GM21619 (cell line): ENCODE results near the gene COX11.

ENCODE experiments used
- ATAC-seq: cut with Tn5 transposase; IDR thresholded peaks from one replicate; pipeline ENCODE4 v1.9.1; 2021; ENCODE audit not compliant: unreplicated experiment

COX11 gene, protein sequence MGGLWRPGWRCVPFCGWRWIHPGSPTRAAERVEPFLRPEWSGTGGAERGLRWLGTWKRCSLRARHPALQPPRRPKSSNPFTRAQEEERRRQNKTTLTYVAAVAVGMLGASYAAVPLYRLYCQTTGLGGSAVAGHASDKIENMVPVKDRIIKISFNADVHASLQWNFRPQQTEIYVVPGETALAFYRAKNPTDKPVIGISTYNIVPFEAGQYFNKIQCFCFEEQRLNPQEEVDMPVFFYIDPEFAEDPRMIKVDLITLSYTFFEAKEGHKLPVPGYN

DNA sequence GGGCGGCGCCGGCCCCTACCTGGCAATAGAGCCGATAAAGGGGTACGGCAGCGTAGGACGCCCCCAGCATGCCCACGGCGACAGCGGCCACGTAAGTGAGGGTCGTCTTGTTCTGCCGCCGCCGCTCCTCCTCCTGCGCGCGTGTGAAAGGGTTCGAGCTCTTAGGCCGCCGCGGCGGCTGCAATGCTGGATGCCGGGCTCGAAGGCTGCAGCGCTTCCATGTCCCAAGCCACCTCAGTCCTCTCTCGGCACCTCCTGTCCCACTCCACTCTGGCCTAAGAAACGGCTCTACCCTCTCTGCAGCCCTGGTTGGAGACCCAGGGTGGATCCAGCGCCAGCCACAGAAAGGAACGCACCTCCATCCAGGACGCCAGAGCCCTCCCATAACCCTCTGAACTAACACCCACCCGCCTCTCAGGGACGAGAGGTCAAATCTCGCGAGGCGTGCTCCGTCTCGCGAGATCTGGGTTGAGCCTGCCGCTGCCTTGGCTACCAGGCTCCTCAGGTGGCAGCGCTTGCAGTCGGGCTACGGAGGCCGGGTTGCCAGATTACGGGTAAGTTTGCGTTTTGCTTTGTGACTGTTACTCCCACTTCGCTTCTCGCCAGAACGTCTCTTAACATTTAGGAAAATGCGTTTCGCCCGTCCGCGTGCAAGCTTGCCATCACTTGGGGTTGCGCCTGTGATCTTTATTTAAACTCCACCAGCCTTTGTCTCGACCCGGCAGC, at the start of gene COX11, which contains the start of gene STXBP4:
COX11 (minus strand) TSS at position 393 of the 726 bp plus-strand sequence; CDS start at position 385, 8 bp downstream.
STXBP4 (plus strand) TSS at position 504 of the 726 bp plus-strand sequence. CDS start 17,455 bp downstream, outside the sequence.
- peak; percentile 89 for ATAC-seq

DNA sequence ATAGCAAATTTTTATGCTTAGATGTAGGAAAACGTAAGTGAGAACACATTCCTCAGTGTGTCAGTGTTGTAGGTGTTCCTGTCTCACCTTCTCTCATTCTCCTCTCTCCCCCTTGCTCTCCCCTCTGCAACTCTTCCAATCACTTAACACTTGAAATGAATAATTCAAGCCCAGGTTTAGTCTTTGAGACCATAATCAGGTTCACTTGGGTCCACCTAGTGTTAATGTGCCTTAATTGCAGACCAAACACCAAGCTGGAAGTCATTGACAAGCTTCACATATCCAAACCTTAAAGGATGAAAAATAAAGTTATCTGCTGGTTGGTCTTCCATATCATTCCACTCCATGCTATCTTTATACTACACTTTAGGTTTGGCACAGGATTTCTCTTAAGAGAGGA, 37.1 kb upstream of the COX11 start:
- ATAC-seq = no peak

DNA sequence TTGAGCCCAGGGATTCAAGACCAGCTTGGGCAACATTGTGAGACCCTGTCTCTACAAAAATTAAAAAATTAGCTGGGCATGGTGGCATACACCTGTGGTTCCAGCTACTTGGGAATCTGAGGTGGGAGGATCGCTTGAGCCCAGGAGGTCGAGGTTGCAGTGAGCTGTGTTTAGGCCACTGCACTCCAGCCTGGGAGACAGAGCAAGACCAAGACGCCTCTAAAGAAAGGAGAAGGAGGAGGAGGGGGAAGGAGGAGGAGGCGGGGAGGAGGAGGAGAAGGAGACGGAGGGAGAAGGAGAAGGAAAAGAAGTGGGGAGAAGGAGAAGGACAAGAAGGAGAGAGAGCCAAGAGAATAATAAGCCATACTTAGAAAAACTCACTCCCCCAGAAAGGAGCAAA, 36.0 kb upstream of the COX11 start:
- no peak for ATAC-seq

DNA sequence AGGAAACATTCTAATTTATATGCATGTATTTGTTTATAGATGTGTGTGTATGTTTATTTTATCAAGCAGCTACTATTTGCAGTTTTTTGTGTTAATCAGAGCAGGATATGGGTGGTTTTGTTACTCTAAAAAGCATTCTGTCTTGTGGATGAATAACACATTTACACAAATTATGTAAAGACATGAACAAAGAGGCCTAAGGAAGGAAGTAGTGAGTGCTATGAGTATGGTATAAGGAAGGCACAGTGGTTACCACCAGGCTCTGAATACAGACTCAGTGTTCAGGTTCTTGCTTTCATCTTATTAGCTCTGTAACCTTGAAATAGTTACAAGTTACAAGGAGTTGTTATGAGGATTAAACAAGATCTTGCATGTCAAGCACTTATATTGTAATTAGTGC, 34.0 kb upstream of the COX11 start:
- no peak for ATAC-seq

DNA sequence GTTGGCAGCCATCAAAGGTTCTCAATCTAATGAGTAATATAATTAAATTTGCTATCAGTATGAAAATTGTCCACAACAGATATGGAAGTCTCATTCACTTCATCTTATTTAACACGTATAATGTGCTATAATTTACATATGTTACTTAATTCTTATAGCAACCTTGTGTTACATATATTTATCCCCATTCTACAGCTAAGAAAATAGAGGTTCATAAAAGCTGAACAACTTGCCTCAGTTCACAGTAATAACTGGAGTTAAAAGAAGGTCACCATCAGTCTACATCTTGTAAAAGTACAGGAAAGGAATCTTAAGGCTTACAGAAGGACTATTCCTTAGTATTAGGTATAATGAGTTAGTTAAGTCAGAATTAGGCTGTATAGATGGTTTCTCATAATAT, 28.0 kb upstream of the COX11 start:
- ATAC-seq = no peak

DNA sequence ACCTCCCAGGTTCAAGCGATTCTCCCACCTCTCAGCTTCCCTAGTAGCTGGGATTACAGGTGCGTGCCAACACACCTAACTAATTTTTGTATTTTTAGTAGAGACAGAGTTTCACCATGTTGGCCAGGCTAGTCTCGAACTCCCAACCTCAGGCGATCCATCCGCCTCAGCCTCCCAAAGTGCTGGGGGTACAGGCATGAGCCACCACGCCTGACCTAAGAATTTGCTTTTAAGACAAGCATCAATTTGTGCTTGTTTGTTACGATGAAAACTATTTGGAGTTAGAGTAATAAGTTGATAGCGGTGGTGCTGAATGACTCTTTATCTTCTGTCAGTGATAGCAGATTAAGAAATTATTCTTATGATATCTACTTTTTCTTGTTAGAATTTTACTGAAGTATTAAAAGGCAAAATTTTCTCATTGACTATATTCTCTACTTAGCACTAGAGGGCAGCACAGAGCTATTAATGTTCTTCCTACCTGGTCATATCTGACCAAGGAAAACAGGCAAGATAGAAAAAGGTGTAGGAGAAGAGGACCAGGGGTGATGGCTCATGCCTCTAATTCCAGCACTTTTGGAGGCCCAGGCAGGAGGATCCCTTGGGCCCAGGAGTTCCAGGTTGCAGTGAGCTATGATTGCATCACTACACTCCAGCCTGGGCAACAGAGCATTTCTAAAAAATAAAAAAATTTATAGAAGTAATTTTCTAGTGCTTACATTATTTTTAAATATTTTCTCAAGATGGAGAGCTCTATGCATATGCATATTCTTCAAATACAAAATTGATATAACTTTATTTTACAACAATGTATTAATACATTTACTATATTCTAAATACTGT, 24.6 kb upstream of the COX11 start:
- no peak for ATAC-seq

DNA sequence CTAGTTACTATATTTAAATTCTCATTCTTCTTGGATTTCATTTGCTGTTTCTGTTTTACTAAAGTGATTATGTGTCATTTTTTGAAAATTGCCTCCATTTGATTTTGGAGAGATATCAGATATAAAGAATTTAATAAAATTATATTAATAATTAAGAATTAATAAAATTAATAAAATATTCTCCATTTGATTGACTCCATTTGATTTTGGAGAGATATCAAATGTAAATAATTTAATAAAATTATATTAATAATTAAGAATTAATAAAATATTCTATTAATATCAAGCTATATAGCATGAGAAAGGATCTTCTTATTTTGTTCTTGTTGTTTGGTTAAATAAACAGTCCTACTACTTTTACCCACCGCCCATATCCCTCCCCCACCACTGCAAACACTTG, 23.1 kb upstream of the COX11 start:
- no peak for ATAC-seq

DNA sequence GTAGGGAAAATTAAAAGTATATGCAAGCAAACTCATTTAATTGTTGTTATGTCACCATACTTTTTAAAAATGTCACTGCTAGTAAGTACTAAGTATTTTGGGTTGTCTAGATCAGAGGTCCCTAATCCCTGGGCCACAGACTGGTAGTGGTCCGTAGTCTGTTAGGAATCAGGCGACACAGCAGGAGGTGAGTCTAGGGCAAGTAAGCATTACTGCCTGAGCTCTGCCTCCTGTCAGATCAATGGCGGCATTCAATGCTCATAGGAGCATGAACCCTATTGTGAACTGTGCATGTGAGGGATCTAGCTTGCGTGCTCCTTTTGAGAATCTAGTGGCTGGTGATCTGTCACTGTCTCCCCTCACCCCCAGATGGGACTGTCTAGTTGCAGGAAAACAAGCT, 21.7 kb upstream of the COX11 start:
- no peak for ATAC-seq

DNA sequence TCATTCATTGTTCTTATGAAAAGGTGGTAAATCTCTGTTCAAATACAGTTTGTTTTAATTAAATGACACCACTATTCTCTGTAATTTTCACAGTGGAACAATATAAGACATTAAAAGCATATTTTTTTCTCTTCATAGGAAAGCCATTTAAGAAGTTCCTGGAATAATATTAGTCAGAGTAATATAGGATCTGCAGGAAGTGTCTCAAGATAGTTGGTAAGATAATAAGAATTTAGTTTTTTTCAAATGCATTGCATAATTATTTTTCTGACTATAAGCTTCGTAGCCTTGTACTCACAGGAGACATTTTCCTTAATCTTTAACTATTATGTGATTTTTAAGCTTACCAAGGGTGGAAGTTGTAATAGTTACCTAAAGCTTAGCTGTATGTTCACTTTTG, 17.0 kb upstream of the COX11 start:
- no peak for ATAC-seq

DNA sequence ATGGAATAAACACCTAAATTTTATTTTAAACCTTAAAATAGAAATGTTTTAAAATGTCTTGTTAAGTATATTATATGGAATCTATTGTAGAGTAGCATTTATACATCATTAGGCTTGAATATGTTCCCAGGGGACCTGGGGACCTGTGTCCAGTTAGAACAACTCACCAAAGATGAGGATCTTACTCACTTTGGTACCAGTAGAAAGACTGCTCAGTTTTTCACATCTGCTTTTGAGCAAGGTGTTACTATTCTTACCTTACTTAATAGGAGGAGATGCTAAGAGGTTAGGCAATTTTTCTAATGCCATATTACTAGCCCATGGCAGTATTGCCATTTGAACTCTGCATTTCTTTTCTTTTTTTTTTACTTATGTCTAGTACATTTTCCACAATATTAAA, 14.8 kb upstream of the COX11 start:
- peak; percentile 80 for ATAC-seq

DNA sequence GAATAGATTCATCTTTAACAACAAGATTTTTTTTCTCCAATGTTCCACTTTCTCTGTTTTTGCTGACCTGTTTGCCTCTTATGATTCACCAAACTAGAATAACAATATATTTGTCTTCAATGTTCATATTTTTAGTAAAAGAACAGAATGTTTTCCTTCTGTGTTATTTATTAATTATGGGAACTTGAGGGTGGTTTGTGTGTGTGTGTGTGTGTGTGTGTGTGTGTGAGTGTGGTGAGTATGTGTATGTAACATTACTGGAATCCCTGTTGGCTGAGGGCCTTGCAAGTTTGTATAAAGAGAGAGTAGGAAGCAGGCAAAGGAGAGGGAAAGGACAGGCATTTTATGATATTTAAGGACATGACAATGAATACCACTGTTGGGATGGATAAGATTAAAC, 13.9 kb upstream of the COX11 start:
- no peak for ATAC-seq

DNA sequence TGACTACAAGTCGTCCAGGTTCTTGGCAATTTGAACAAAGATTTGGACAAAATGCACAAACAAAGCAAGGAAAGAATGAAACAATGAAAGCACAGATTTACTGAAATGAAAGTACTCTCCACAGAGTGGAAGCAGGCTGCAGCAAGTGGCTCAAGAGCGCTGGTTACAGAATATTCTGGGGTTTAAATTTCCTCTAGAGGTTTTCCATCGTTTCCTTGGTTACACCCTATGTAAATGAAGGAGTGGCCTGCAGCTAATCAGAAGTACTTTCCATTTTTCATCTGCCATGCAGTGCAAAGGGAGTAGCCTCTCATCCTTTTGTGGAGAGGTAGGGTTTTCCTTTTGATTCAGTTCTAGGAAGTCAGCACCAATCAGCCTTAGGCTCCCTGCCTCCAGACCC, 11.9 kb upstream of the COX11 start:
- no peak for ATAC-seq

DNA sequence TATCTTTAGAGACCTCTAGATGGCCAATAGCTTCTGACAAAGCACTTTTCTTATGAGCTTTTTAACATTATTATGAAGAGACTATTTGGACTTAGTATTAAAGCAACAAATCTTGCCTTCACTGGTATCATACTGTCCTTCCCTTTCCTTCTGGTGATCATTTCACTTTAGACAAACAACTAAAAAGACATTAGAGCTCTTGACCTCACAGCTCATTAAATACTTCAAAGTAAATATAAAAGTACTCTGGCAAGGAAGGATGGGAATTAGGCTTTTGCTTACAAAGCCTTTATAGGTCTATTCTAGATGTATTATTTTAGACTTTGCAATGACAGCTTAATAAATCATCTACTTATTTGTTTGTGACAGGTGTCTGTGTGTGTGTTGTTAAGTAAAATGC, 11.2 kb upstream of the COX11 start:
- ATAC-seq = no peak

DNA sequence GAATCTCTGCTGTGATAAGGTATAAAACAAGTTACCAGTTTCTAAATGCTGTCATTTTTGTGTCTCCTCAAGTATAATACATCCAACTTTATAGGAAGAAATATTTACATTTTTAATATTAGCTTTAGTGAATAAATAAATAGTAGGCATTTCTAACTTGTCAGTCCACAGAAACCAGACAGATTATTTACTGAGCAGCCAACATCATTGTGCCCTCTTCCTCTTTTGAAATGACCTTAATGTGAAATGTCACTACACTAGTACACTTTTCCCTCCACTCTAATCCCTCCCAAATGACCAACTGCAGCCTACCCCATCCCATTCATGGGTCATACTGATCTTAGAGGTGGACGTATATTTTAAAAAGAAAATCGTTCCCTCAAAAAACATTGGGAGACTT, 9.3 kb upstream of the COX11 start:
- ATAC-seq = no peak

DNA sequence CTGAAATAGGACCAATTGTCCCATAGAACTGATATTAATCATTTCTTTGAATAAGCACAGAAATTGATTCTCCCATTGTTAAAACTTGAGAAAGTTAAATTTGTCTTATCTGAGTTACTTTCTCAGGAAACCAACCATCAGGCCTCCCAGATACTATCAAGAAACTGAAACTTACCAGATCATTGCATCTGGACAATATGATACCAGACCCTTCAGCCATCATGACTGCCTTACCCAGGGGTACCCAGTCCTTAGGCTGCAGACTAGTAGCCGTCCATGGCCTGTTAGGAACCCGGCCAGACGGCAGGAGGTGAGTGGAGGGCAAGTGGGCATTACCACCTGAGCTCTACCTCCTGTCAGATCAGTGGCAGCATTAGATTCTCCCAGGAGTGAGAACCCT, 7.9 kb upstream of the COX11 start:
- ATAC-seq = no peak

DNA sequence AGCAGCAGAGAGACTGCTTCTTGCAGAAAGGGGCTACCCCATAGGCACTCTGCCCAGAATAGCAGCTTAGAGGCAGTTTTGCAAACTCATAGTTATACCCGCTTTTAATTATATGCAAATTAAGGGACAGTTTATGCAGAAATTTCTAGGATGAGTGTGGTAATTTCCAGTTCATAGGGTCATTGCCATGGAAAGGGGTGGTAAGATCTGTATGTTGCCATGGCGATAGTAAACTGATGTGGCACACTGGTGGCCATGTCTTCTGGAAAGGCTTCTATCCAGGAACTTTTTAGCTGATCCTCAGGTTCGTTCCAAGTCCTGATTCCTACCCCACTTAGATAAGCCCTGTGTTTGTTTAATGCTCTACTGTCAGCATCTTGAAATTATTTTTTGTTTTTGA, 6.3 kb upstream of the COX11 start:
- ATAC-seq = no peak

DNA sequence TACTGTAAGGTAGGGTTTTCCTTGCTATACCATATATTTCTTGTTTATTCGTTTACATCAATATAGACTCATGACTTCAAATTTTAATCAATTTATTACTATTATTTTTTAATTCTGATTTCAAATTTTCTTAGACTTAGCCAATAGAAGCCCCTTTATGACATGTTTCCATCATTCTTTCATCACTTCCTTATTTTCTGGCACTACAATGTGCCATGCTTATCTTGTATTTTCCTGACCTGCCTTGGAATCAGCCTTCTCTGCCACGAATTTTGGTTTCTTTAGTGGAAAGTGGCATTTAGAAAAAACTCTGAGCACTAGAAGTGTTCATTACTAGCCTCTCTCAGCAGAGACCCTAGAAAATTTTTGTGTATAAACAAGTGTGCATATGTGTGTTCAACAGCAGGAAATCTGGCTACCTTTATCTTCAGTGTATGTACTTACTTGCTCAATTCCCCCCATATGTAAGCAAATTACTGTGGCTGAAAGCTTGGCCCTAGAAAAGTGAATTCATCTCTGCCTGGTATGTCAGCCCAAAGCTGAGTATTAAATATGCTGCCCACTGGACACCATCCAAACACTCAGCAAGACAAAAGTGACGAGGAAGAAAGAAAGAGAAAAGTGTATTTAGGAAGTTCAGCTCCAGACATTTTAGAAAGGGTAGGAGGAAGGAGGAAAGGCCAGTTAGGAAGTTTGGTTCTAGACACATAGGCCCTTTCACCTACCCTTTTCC, 4.1 kb upstream of the COX11 start:
- ATAC-seq = no peak

DNA sequence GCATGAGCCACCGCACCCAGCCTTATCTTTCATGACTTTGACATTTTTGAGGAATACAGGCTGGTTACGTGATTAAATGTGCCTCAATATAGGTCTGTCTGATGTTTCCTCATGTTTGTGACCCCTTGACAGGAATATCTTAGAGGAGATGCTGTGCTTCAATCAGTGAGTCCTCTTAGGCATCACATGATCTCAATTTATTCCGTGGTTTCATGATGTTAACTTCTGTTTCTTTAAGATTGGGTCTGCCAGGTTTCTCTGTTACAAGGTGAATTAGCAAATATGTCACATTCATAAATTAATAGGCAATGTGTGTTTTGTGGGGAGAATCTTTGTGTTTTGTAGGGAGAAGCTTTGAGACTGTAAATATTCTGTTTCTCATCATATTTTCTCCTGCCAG, 3.4 kb upstream of the COX11 start:
- no peak for ATAC-seq

DNA sequence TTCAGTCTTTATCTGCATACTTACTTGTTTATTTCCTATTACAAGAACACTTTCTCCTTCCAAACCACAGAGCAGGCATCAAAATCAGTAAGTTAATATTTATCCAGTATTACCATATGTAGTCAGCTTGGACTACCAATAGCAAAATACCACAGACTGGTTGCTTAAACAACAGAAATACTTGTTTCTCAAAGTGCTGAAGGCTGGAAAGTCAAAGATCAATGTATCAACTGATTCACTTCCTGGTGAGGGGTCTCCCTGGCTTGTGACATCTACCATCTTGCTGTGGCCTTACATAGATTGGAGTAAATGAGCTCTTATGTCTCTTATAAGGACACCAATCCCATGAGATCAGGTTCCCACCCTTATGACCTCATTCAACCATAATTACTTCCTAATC, 2.7 kb upstream of the COX11 start:
- no peak for ATAC-seq

DNA sequence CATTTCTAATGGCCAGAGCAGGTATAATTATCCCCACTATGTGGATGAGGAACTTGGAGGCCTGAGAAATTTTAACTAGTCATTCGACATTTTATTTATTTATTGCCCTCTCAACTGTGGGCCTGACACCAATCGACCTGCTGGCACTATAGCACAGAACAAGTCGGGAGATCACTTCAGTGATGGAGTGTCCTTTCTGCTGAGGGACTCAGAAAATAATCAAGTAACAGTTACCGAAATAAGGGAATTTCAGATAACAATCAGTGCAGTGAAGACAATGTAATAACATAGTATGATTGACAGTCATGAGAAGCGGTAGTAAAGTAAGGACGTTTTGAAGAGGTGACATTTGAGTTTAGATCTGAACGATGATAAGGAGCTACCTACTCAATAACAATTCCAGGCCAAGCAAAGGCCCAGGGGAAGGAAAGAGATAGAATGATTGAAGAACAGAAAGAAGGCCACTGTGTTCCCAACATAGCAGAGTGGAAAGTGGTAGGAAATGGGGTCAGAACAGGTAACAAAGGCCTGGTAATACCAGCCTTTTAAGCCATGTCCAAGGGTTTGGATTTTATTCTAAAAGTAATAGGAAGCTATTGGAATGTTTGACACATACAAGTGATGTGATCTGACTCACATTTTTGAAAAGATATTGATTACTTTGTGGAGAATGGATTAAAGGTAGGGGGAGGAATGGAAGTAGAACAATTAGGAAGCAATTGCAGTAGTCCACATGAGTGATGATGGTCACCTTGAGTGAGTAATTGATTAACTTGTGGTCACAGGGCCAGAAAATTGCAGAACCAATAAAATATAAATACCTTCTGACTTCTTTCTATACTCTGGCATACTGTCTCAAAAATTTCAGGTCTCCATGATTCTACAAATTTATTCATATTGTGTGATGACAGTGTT, 1.5 kb upstream of the COX11 start:
- no peak for ATAC-seq
